Keratinocyte (primary cell): ENCODE data around the gene ZNF397.

Experiments used
- EZH2 ChIP-seq: IDR thresholded peaks from one replicate; pipeline ENCODE4 v1.6.1; 2012; ENCODE audit warnings: inconsistent platforms, mild to moderate bottlenecking, low read length, moderate library complexity
- TF ChIP-seq, protein P1 (sequence below), 3 experiments: IDR thresholded peaks in 1 of 3; conservative IDR thresholded peaks in 1 of 3; optimal IDR thresholded peaks in 1 of 3; 2 replicates in 2 of 3; 3 replicates in 1 of 3; pipeline versions ENCODE3 to v1.5.1; 2011; ENCODE audit warnings: low read length in 3 of 3, mild to moderate bottlenecking in 3 of 3, moderate library complexity in 2 of 3, control low read depth in 1 of 3, inconsistent platforms in 1 of 3; ENCODE audit not compliant: insufficient read depth in 2 of 3; ENCODE audit errors: extremely low read depth in 1 of 3

DNA sequence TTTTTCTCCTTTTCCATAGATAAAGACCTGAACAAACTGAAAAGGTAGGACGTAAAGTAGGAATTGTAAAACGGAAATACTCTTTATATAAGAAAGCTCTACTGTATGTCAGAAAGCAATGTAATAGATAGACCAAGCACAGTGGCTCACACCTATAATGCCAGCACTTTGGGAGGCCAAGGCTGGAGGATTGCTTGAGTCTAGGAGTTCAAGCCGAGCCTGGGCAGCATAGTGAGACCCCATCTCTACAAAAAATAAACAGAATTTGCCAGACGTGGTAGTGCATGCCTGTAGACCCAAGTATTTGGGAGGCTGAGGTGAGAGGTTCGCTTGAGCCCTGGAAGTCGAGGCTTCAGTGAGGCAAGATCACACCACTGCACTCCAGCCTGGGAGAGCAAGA, 7.6 kb downstream of the ZNF397 start:
- TF ChIP-seq, protein P1, sequence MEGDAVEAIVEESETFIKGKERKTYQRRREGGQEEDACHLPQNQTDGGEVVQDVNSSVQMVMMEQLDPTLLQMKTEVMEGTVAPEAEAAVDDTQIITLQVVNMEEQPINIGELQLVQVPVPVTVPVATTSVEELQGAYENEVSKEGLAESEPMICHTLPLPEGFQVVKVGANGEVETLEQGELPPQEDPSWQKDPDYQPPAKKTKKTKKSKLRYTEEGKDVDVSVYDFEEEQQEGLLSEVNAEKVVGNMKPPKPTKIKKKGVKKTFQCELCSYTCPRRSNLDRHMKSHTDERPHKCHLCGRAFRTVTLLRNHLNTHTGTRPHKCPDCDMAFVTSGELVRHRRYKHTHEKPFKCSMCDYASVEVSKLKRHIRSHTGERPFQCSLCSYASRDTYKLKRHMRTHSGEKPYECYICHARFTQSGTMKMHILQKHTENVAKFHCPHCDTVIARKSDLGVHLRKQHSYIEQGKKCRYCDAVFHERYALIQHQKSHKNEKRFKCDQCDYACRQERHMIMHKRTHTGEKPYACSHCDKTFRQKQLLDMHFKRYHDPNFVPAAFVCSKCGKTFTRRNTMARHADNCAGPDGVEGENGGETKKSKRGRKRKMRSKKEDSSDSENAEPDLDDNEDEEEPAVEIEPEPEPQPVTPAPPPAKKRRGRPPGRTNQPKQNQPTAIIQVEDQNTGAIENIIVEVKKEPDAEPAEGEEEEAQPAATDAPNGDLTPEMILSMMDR (optimal IDR thresholded peaks at IDR 0.05 in 1 of 3, IDR thresholded peaks at IDR 0.05 in 1 of 3, conservative IDR thresholded peaks at IDR 0.05 in 1 of 3; ENCODE audit: extremely low read depth in 1 of 3, insufficient read depth in 2 of 3, low read length in 3 of 3) = no peak
- no peak for TF ChIP-seq EZH2
